ENCODE results near the gene C12orf57. TPM values are rescaled to one million over a fixed set of nuclear protein-coding genes. Genes with fewer than 3 reads are reported as not detected.
A peak's percentile ranks its signal among the peaks of the same experiment; 100 is the strongest.

Gene C12orf57
- total RNA-seq, 1 donor from 2014 or later: 277 TPM

- Mint-ChIP-seq H3K27ac (peak overlapping the region; percentile 99), H3K4me3 (ENCODE audit: low read depth) (peak overlapping the region; percentile 97), H3K9me3 (ENCODE audit: low read depth) (no peaks in the 10 kb centered on the region), H3K27me3 (no peaks in the 10 kb centered on the region), H3K4me1 (ENCODE audit: low read depth) (peaks cover 40% of the 10 kb centered on the region), H3K36me3 (ENCODE audit: insufficient read depth) (peaks cover 23% of the 10 kb centered on the region)
- peak; percentile 33 for TF ChIP-seq CTCF (IDR thresholded peaks at IDR 0.05; ENCODE audit: unreplicated experiment)
- peak; percentile 96 for DNase-seq (ENCODE audit: low spot score, unreplicated experiment)
These were observed 19.4 kb downstream of the C12orf57 start for GRCh38 chr12:6963016-6963731.

GRCh38 chr12:6963791-6964413 is 20.1 kb downstream of the C12orf57 start:
- Mint-ChIP-seq H3K27ac (peak overlapping the region; percentile 99), H3K9me3 (ENCODE audit: low read depth) (no peaks in the 10 kb centered on the region), H3K27me3 (no peaks in the 10 kb centered on the region), H3K4me3 (ENCODE audit: low read depth) (peak overlapping the region; percentile 97), H3K4me1 (ENCODE audit: low read depth) (peaks cover 44% of the 10 kb centered on the region), H3K36me3 (ENCODE audit: insufficient read depth) (peaks cover 22% of the 10 kb centered on the region)
- no peak for TF ChIP-seq CTCF (IDR thresholded peaks at IDR 0.05; ENCODE audit: unreplicated experiment)
- no peak for DNase-seq (ENCODE audit: low spot score, unreplicated experiment)

GRCh38 chr12:6964605-6965025 is 20.8 kb downstream of the C12orf57 start:
- Mint-ChIP-seq H3K36me3 (ENCODE audit: insufficient read depth) (peaks cover 22% of the 10 kb centered on the region), H3K27ac (peak overlapping the region; percentile 99), H3K9me3 (ENCODE audit: low read depth) (no peaks in the 10 kb centered on the region), H3K4me1 (ENCODE audit: low read depth) (peaks cover 50% of the 10 kb centered on the region), H3K27me3 (no peaks in the 10 kb centered on the region), H3K4me3 (ENCODE audit: low read depth) (peak overlapping the region; percentile 97)
- DNase-seq (ENCODE audit: low spot score, unreplicated experiment): no peak
- no peak for TF ChIP-seq CTCF (IDR thresholded peaks at IDR 0.05; ENCODE audit: unreplicated experiment)

DNA sequence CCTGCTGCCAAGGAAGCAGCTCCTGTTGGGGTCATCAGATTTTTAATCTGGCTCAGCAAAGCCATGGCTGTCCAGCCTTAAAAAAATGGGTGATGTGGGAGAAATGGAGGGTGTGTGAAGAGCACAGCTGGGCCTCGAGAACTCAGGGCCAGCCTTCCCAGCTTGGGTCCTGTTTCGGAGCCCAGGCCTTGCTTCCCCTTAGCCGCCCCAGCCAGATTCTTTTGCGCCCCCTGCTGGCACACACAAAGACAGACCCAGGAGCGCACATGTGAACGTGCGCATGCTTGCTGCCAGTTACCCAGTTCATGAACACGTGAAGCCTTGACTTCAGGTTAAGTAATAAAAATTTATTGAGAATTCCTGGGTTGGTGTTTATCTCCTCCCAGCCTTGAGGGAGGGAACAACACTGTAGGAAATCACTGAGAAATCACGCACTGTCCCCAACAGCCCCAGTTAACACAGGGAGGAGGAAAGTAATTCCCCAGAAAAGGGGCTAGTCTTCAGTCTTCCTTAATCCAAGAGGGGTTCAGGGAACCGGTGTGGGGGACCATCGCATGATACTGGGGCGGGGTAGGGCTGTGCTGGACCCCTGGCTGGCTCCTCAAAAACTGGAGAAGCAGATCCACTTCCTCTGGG is 21.3 kb downstream of the C12orf57 start:
- no peaks in the 10 kb centered on the region for H3K9me3 Mint-ChIP-seq (ENCODE audit: low read depth)
- peak; percentile 96 for TF ChIP-seq CTCF (IDR thresholded peaks at IDR 0.05; ENCODE audit: unreplicated experiment)
- H3K27ac Mint-ChIP-seq: peak overlapping the region; percentile 99
- peak overlapping the region; percentile 97 for H3K4me3 Mint-ChIP-seq (ENCODE audit: low read depth)
- no peaks in the 10 kb centered on the region for H3K27me3 Mint-ChIP-seq
- peak; percentile 90 for DNase-seq (ENCODE audit: low spot score, unreplicated experiment)
- H3K36me3 Mint-ChIP-seq (ENCODE audit: insufficient read depth): peaks cover 22% of the 10 kb centered on the region
- peaks cover 53% of the 10 kb centered on the region for H3K4me1 Mint-ChIP-seq (ENCODE audit: low read depth)

DNA sequence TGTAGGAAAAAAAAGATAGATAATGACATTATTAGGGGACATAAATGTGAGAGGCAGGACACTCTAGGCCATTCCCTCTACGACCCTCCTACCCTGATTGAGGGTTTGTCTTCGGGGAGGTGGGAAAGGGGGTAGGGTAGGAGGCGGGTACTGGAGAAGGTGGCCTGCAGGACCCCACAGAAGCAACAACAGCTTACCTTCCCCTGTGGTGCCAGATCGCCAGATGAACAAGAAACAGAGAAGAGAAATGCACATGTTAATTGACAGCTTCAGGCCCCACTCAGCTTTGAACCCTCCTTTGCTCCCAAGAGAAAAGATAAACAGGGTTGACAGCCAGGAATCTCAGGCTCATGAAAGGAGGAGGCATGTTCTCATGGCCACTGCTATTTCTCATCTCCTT is 21.9 kb downstream of the C12orf57 start:
- peaks cover 53% of the 10 kb centered on the region for H3K4me1 Mint-ChIP-seq (ENCODE audit: low read depth)
- peak overlapping the region; percentile 97 for H3K4me3 Mint-ChIP-seq (ENCODE audit: low read depth)
- DNase-seq (ENCODE audit: low spot score, unreplicated experiment): no peak
- H3K9me3 Mint-ChIP-seq (ENCODE audit: low read depth): no peaks in the 10 kb centered on the region
- peak overlapping the region; percentile 99 for H3K27ac Mint-ChIP-seq
- TF ChIP-seq CTCF (IDR thresholded peaks at IDR 0.05; ENCODE audit: unreplicated experiment): no peak
- H3K27me3 Mint-ChIP-seq: no peaks in the 10 kb centered on the region
- peaks cover 22% of the 10 kb centered on the region for H3K36me3 Mint-ChIP-seq (ENCODE audit: insufficient read depth)

All from progenitor cell of endocrine pancreas (in vitro differentiated cells).